Measurements from ENCODE around the gene MED31. TPM values are rescaled to one million over a fixed set of nuclear protein-coding genes. Genes with fewer than 3 reads are reported as not detected.
"Not testable (repeated sequence)": the region's sequence is repeated elsewhere in the genome, so short reads cannot be mapped to it uniquely, and the experiment has no call there.

The MED31 gene
- total RNA-seq (13.6 TPM), polyA plus RNA-seq (ENCODE audit: insufficient read depth in 1 of 8, insufficient read length in 8 of 8, low replicate concordance in 1 of 8) (10 to 100 TPM; 13.8 to 20.2 (median 15.7) TPM)
- long read RNA-seq, donor 1, transcript MED31-201 (4 exons, 1,654 nt): major isoform, 8 of 9 reads
- long read RNA-seq, donor 1, partial matches to known transcripts: 0 of 9 reads
- long read RNA-seq, donor 1, other reads (novel, unspliced or antisense): 0 of 9 reads
- long read RNA-seq, donor 2, partial matches to known transcripts: 0 of 4 reads
- long read RNA-seq, donor 2, other reads (novel, unspliced or antisense): 0 of 4 reads
- long read RNA-seq, donor 3, transcript MED31-201 (4 exons, 1,654 nt): major isoform, 10 of 13 reads
- long read RNA-seq, donor 3, partial matches to known transcripts: 0 of 13 reads
- long read RNA-seq, donor 3, other reads (novel, unspliced or antisense): 0 of 13 reads
- long read RNA-seq, donor 4, transcript MED31-201 (4 exons, 1,654 nt): major isoform, 9 of 11 reads
- long read RNA-seq, donor 4, partial matches to known transcripts: 0 of 11 reads
- long read RNA-seq, donor 4, other reads (novel, unspliced or antisense): 0 of 11 reads
- long read RNA-seq, donor 5, transcript MED31-204 (2 exons, 620 nt): minor isoform, 6 of 35 reads
- long read RNA-seq, donor 5, transcript MED31-201 (4 exons, 1,654 nt): major isoform, 28 of 35 reads
- long read RNA-seq, donor 5, partial matches to known transcripts: 0 of 35 reads
- long read RNA-seq, donor 5, other reads (novel, unspliced or antisense): 0 of 35 reads
- long read RNA-seq, donor 6, transcript MED31-204 (2 exons, 620 nt): minor isoform, 8 of 49 reads
- long read RNA-seq, donor 6, transcript MED31-201 (4 exons, 1,654 nt): major isoform, 37 of 49 reads
- long read RNA-seq, donor 6, partial matches to known transcripts: 0 of 49 reads
- long read RNA-seq, donor 6, other reads (novel, unspliced or antisense): 0 of 49 reads
- long read RNA-seq, donor 7, transcript MED31-201 (4 exons, 1,654 nt): major isoform, 15 of 21 reads
- long read RNA-seq, donor 7, partial matches to known transcripts: 0 of 21 reads
- long read RNA-seq, donor 7, other reads (novel, unspliced or antisense): 0 of 21 reads
- long read RNA-seq, donor 8, transcript MED31-201 (4 exons, 1,654 nt): major isoform, 13 of 17 reads
- long read RNA-seq, donor 8, partial matches to known transcripts: 0 of 17 reads
- long read RNA-seq, donor 8, other reads (novel, unspliced or antisense): 0 of 17 reads
- long read RNA-seq, donor 9, transcript MED31-201 (4 exons, 1,654 nt): major isoform, 14 of 17 reads
- long read RNA-seq, donor 9, partial matches to known transcripts: 0 of 17 reads
- long read RNA-seq, donor 9, other reads (novel, unspliced or antisense): 0 of 17 reads
- long read RNA-seq, donor 10, transcript MED31-201 (4 exons, 1,654 nt): major isoform, 27 of 30 reads
- long read RNA-seq, donor 10, partial matches to known transcripts: 0 of 30 reads
- long read RNA-seq, donor 10, other reads (novel, unspliced or antisense): 0 of 30 reads
- long read RNA-seq, donor 11, transcript MED31-201 (4 exons, 1,654 nt): major isoform, 6 of 12 reads
- long read RNA-seq, donor 11, partial matches to known transcripts: 0 of 12 reads
- long read RNA-seq, donor 11, other reads (novel, unspliced or antisense): 0 of 12 reads

GRCh38 chr17:6651354-6651918 lies at the start of gene MED31, which contains the start of gene C17orf100:
Gene MED31 (minus strand): TSS chr17:6651605. CDS start chr17:6651528, 77 bp downstream.
Gene C17orf100 (plus strand): TSS chr17:6651762. CDS start chr17:6651914, 152 bp downstream.
- Histone ChIP-seq H3K27me3 (ENCODE audit: control insufficient read depth, insufficient read depth, low read length) (peaks cover 33% of the 10 kb centered on the region), H3K27ac (ENCODE audit: low read length) (peak within 1 kb of the TSS; percentile 96), H3K36me3 (ENCODE audit: control insufficient read depth, insufficient read depth, low read length) (peaks cover 14% of the 10 kb centered on the region), H3K4me3 (ENCODE audit: low read length) (peak within 1 kb of the TSS; percentile 96), H3K4me1 (ENCODE audit: control insufficient read depth, insufficient read depth, low read length) (peaks cover 24% of the 10 kb centered on the region), H3K9me3 (replicated peaks; ENCODE audit: control insufficient read depth, low read depth, low read length) (no peaks in the 10 kb centered on the region)
- DNase-seq: peak; percentile 95
- 0% methylated on average over 28 of the region's 35 CpGs for WGBS (ENCODE audit: insufficient coverage)

- H3K36me3 ChIP-seq (ENCODE audit: control insufficient read depth, insufficient read depth, low read length): no peaks in the 10 kb centered on the region
- 67% methylated on average over 8 of the region's 8 CpGs for WGBS (ENCODE audit: insufficient coverage)
- DNase-seq: no peak
- H3K27me3 ChIP-seq (ENCODE audit: control insufficient read depth, insufficient read depth, low read length): peaks cover 4% of the 10 kb centered on the region
- no peaks in the 10 kb centered on the region for H3K4me1 ChIP-seq (ENCODE audit: control insufficient read depth, insufficient read depth, low read length)
- H3K9me3 ChIP-seq (replicated peaks; ENCODE audit: control insufficient read depth, low read depth, low read length): no peaks in the 10 kb centered on the region
- no peak overlapping the region for H3K27ac ChIP-seq (ENCODE audit: low read length)
- H3K4me3 ChIP-seq (ENCODE audit: low read length): no peak overlapping the region
These were observed 49.5 kb upstream of the MED31 start for GRCh38 chr17:6700948-6701307.

DNA sequence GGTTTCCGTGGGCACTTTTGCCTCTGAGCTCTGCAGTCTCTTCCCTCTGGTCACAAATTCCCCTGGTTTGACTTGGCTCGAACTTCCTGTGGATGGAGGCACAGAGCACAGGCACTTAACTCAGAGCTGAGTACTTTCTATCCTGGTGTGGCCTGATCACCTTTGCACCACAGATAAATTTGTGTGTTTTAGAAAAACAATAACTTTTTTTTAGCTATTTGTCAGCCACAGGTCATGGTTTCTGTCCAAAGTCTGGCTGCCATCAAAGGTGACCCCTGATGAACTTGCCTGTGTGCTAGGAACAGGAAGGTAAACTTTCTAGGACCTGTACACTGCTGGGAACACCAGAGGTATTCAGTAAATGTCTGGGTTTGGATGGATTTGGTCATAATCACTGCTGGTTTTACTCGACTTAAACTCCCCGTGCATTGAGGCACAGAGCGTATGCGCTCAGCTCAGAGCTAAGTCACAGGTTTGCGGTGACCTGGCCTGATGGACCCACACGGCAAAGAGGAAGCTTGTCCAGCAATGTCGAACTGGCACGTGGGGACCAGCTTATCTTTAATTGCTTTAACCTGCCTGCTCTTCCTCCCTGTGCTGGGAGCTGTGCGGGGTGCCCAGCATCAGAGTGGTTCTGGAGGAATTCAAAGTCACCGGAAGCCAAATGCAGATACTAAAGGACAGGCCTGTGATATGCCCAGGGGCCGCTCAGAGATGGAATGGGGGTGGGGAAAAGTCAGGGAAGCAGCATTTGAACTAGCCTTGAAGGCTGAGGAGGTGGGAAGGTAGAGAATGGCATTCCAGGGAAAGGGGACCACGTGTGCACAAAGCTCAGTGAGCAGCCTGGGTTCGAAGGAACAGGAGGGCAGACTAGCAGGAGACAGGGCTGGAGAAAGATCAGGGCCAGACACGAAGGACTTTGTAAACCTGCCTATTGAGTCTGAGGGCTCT lies 48.9 kb upstream of the MED31 start:
- no peaks in the 10 kb centered on the region for H3K4me1 ChIP-seq (ENCODE audit: control insufficient read depth, insufficient read depth, low read length)
- WGBS (ENCODE audit: insufficient coverage): 59% methylated on average over 15 of the region's 16 CpGs
- H3K27ac ChIP-seq (ENCODE audit: low read length): no peak overlapping the region
- H3K4me3 ChIP-seq (ENCODE audit: low read length): no peak overlapping the region
- no peaks in the 10 kb centered on the region for H3K36me3 ChIP-seq (ENCODE audit: control insufficient read depth, insufficient read depth, low read length)
- no peaks in the 10 kb centered on the region for H3K9me3 ChIP-seq (replicated peaks; ENCODE audit: control insufficient read depth, low read depth, low read length)
- no peak for DNase-seq
- peaks cover 2% of the 10 kb centered on the region for H3K27me3 ChIP-seq (ENCODE audit: control insufficient read depth, insufficient read depth, low read length)

DNA sequence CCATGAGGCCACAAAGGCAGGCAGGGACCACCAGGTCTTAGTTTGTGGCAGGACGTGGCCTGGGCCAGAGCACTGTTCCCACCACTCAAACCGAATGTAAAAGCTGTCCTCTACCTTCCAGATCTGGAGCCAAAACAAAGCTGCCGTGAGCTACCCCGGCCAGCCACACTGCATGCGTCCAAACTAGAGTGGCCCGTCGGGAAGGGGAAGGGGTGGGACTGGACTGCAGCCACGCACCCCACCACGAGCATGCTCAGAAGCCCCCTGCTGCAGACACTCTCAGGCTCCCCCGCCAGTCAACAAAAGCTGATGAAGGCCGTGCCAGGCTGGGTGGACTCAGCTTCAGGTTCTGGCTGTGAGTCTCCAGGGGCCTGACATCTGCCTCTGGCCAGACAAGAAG lies 46.6 kb upstream of the MED31 start:
- Histone ChIP-seq H3K36me3 (ENCODE audit: control insufficient read depth, insufficient read depth, low read length) (no peaks in the 10 kb centered on the region), H3K4me1 (ENCODE audit: control insufficient read depth, insufficient read depth, low read length) (no peaks in the 10 kb centered on the region), H3K4me3 (ENCODE audit: low read length) (no peak overlapping the region), H3K9me3 (replicated peaks; ENCODE audit: control insufficient read depth, low read depth, low read length) (no peaks in the 10 kb centered on the region), H3K27ac (ENCODE audit: low read length) (no peak overlapping the region), H3K27me3 (ENCODE audit: control insufficient read depth, insufficient read depth, low read length) (peaks cover under 1% of the 10 kb centered on the region)
- WGBS (ENCODE audit: insufficient coverage): 73% methylated on average over 11 of the region's 11 CpGs
- DNase-seq: no peak

DNA sequence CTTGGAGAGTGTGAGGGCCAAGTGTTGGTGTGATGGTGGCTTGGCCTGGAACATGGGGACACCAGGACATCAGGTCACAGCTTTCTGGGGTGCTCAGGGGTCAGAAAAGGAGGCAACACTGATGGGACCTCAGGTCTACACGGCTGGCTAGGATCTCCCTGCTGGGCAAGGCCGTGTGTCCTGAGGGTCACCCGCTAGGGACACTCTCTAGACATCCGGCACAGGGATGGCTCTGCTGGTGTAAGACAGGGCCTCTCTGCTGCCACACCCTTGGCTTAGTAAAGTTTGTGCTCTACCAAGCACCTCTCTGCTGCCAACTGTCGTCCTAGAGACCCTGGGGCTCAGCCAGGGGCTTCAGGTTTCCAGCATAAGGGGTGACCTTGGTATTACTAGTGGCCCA lies 45.5 kb upstream of the MED31 start:
- Histone ChIP-seq H3K36me3 (ENCODE audit: control insufficient read depth, insufficient read depth, low read length) (no peaks in the 10 kb centered on the region), H3K27ac (ENCODE audit: low read length) (no peak overlapping the region), H3K4me3 (ENCODE audit: low read length) (no peak overlapping the region), H3K9me3 (replicated peaks; ENCODE audit: control insufficient read depth, low read depth, low read length) (no peaks in the 10 kb centered on the region), H3K4me1 (ENCODE audit: control insufficient read depth, insufficient read depth, low read length) (no peaks in the 10 kb centered on the region), H3K27me3 (ENCODE audit: control insufficient read depth, insufficient read depth, low read length) (peaks cover 3% of the 10 kb centered on the region)
- 77% methylated on average over 5 of the region's 5 CpGs for WGBS (ENCODE audit: insufficient coverage)
- DNase-seq: no peak

- no peaks in the 10 kb centered on the region for H3K9me3 ChIP-seq (replicated peaks; ENCODE audit: control insufficient read depth, low read depth, low read length)
- peaks cover 3% of the 10 kb centered on the region for H3K27me3 ChIP-seq (ENCODE audit: control insufficient read depth, insufficient read depth, low read length)
- no peak overlapping the region for H3K4me3 ChIP-seq (ENCODE audit: low read length)
- no peaks in the 10 kb centered on the region for H3K4me1 ChIP-seq (ENCODE audit: control insufficient read depth, insufficient read depth, low read length)
- no peak for DNase-seq
- H3K27ac ChIP-seq (ENCODE audit: low read length): no peak overlapping the region
- WGBS (ENCODE audit: insufficient coverage): 66% methylated on average over 9 of the region's 13 CpGs
- no peaks in the 10 kb centered on the region for H3K36me3 ChIP-seq (ENCODE audit: control insufficient read depth, insufficient read depth, low read length)
These were observed 44.2 kb upstream of the MED31 start for GRCh38 chr17:6695565-6695964.

- Histone ChIP-seq H3K27ac (ENCODE audit: low read length) (no peak overlapping the region), H3K36me3 (ENCODE audit: control insufficient read depth, insufficient read depth, low read length) (no peaks in the 10 kb centered on the region), H3K4me3 (ENCODE audit: low read length) (no peak overlapping the region), H3K4me1 (ENCODE audit: control insufficient read depth, insufficient read depth, low read length) (no peaks in the 10 kb centered on the region), H3K9me3 (replicated peaks; ENCODE audit: control insufficient read depth, low read depth, low read length) (no peaks in the 10 kb centered on the region), H3K27me3 (ENCODE audit: control insufficient read depth, insufficient read depth, low read length) (peaks cover 5% of the 10 kb centered on the region)
- DNase-seq: no peak
- 100% methylated on average over 1 of the region's 2 CpGs for WGBS (ENCODE audit: insufficient coverage)
These were observed 43.6 kb upstream of the MED31 start for GRCh38 chr17:6695051-6695450.

GRCh38 chr17:6691958-6692357 lies 40.6 kb upstream of the MED31 start:
- H3K4me1 ChIP-seq (ENCODE audit: control insufficient read depth, insufficient read depth, low read length); H3K36me3 ChIP-seq (ENCODE audit: control insufficient read depth, insufficient read depth, low read length); H3K27ac ChIP-seq (ENCODE audit: low read length); H3K9me3 ChIP-seq (replicated peaks; ENCODE audit: control insufficient read depth, low read depth, low read length); DNase-seq; H3K27me3 ChIP-seq (ENCODE audit: control insufficient read depth, insufficient read depth, low read length); H3K4me3 ChIP-seq (ENCODE audit: low read length): not testable (repeated sequence)
- WGBS (ENCODE audit: insufficient coverage): no CpG with 5 or more reads among the region's 6 CpGs
